ENCODE data around the gene FSTL1.

DNA sequence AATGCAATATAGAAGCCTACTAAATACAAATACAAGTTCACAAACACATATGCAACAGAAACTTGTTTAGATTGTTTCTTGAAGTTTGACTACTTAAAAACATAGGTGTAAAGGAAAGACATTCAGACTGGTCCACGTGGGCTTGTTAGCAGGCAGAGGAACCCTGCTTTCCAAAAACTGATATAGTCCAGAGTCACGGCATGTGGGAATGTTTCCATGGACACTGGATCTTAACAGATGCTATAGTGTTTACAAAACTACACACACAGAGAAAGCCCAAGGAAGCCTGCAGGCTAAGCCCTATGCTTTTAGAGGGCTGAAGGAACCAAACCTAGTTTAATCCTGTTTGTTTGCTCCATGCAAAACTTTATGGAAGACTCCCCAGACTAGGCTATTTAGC lies 56.4 kb downstream of the FSTL1 start:
- no peak for TF ChIP-seq ZFX (IDR thresholded peaks at IDR 0.05; ENCODE audit: borderline replicate concordance)
- TF ChIP-seq, protein P1, sequence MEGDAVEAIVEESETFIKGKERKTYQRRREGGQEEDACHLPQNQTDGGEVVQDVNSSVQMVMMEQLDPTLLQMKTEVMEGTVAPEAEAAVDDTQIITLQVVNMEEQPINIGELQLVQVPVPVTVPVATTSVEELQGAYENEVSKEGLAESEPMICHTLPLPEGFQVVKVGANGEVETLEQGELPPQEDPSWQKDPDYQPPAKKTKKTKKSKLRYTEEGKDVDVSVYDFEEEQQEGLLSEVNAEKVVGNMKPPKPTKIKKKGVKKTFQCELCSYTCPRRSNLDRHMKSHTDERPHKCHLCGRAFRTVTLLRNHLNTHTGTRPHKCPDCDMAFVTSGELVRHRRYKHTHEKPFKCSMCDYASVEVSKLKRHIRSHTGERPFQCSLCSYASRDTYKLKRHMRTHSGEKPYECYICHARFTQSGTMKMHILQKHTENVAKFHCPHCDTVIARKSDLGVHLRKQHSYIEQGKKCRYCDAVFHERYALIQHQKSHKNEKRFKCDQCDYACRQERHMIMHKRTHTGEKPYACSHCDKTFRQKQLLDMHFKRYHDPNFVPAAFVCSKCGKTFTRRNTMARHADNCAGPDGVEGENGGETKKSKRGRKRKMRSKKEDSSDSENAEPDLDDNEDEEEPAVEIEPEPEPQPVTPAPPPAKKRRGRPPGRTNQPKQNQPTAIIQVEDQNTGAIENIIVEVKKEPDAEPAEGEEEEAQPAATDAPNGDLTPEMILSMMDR (IDR thresholded peaks at IDR 0.05): no peak

Measured in 22Rv1 (cell line).